NCI-H748 (cell line): ENCODE data around the gene PARD6A.

Experiments
- DNase-seq: peaks from one replicate; lab custom pipeline; 2025; ENCODE audit not compliant: unreplicated experiment; lab: John Stamatoyannopoulos, UW

The PARD6A gene

GRCh38 chr16:67653128-67653788 lies 7.5 kb upstream of the PARD6A start:
- DNase-seq = peak; percentile 56

DNA sequence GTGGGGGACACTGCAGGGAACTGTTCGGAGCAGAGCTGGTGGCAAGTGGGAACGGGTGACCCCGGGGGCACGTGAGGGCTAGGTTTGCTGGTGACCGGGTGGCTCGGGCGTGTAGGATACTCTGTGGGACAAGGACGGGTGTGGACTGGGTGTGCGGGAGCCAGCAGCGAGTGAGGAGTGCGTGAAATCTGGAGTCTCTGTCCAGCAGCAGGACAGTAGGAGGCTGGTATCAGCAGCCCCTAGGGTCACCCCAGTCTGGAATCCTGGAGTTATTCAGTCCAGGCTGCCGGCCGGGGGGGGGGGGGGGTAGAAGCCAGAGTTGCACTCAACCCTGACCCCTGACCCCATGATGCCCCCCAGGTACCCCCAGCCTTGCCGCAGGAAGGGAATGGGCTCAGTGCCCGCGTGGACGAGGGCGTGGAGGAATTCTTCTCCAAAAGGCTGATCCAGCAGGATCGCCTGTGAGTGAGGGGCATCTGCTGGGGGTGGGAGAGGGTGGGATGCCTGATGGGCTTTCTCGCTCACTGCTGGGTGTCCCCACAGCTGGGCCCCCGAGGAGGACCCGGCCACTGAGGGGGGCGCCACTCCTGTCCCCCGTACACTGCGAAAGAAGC lies 6.9 kb upstream of the PARD6A start:
- DNase-seq = no peak

DNA sequence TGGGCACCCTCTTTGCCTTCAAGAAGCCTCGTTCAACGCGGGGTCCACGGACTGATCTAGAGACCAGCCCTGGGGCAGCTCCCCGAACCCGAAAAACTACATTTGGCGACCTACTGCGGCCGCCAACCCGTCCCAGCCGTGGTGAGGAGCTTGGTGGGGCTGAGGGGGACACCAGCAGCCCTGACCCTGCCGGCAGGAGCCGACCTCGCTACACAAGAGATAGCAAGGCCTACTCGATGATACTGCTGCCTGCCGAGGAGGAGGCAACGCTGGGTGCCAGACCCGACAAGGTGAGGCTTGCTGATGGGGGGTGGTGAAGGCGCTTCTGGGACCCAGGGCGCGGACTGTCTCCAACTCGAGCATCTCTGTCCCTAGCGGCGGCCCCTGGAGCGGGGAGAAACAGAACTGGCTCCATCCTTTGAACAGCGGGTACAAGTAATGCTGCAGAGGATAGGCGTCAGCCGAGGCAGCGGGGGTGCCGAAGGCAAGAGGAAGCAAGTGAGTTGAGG lies 6.3 kb upstream of the PARD6A start:
- DNase-seq = no peak

DNA sequence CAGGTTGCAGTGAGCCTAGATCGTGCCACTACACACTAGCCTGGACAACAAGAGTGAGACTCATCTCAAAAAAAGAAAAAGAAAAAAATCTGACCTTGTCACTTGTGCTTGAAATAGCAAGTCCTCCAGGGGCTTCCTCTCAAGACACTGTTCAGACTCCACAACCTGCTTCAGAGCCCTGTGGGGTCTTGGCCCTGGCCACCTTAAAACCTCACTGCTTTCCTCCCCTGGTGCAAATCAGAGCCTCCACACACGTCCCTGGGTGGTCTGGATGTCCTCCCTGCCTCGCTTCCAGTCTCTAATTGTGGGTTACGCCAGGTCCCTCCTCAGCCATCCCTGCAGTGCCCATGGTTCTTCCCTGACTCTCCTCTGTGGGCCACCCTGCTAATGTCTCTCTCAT lies 5.4 kb upstream of the PARD6A start:
- no peak for DNase-seq

- no peak for DNase-seq
Observed at GRCh38 chr16:67656344-67657016, 4.3 kb upstream of the PARD6A start.

DNA sequence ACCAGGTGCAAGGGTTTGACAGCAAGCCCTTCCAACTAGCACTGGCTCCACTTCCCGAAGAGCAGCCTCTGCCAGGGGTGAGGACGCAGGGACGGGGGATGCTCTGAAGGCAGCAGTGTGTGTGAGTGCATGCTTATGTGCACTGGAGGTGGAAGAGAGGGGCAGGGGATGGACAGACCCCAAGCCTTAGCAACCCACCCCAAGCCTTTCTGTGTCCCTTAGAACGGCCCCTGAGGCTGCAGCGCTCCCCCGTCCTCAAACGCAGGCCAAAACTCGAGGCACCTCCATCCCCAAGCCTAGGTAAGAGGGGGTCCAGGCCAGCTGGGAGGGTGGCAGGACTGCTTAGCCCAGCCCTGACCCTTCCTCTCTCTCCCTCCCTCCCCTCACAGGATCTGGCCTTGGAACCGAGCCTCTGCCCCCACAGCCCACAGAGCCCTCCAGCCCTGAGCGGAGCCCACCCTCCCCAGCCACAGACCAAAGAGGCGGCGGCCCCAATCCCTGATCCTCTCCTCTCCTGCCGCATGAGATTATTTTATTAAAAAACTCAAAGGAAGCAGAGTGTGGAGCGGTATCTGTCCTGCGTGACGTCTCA lies 3.6 kb upstream of the PARD6A start:
- no peak for DNase-seq

DNA sequence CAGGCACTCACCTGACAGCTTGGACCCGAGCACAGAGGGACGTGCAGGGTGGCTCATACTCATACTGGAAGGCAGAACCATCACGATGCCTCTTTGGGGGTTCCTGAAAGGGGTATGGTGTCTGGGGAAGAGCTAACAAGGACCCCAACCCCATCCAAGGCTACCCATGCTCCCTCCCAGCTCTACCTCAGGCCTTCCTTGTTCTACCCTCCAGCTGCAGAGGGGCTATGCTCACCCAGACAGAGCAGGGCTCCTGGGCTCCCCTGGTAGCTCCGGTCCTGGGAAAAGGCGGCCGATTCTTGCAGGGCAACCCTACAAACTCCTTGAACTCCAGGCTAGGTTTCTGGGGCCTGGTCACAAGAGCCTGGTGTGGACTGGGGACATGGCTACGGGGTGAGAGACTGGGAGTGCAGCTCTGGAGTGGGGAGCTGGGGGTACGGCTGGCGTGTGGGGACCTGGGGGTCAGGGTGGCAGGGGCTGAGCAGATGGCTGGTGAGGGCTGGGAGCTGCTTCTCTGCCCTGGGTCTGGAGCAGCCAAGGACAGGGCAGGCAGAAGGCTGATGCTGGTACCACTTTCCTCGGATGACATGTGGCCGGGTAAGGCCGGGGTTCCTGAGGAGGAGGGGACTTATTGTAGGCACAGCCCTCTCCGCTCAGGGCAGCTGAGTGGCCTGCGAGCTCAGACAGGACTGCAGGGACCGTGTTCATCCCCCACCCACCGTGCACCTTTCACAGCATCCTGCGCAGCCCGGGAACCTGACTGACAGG lies 2.8 kb upstream of the PARD6A start:
- no peak for DNase-seq

DNA sequence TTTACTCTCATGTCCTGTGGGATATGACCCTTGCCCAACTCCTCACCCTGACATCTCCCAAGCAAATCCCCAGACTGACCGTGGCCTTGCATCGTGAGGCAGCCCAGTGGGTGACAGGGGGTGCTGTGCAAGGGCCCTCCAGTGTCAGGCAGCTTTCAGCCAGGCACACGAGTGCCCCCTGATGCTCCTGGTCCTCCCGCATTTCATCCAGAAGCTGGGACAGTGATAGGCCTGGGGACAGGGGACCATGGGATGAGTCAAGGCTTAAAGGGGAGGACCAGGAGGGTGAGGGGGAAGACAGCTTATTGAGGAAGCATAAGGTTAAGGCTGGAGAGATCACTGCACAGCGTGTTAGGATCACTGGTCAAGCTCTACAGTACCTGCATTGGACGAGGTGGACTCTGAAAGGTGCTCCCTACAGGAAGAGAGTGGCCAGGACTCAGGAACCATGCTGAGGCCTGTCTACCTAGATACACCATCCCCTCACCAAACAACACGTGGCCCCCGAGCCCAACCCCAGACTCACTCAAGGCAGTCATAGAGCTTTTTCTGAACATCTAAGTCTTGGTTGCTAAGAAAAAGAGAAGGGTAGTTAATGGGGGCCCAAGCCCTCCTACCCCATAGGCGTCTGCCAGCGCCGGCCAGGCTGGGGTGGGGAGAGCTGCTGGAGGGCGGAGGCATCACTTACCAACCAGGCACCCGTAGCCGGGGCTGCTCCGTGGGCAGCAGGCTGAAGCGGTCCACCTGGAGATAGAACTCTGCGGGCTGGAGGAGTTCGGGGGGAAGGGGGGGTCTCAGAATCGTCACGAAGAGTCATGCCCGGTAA lies 1.7 kb upstream of the PARD6A start:
- no peak for DNase-seq

- peak; percentile 85 for DNase-seq
Observed at GRCh38 chr16:67659675-67660563, 841 bp upstream of the PARD6A start, which contains the start of gene ACD. Gene ACD, minus strand, starts transcription at chr16:67660260. Its CDS starts 40 bp downstream, at chr16:67660220.

- DNase-seq = peak; percentile 58
Observed at GRCh38 chr16:67661101-67661761, 471 bp downstream of the PARD6A start.

DNA sequence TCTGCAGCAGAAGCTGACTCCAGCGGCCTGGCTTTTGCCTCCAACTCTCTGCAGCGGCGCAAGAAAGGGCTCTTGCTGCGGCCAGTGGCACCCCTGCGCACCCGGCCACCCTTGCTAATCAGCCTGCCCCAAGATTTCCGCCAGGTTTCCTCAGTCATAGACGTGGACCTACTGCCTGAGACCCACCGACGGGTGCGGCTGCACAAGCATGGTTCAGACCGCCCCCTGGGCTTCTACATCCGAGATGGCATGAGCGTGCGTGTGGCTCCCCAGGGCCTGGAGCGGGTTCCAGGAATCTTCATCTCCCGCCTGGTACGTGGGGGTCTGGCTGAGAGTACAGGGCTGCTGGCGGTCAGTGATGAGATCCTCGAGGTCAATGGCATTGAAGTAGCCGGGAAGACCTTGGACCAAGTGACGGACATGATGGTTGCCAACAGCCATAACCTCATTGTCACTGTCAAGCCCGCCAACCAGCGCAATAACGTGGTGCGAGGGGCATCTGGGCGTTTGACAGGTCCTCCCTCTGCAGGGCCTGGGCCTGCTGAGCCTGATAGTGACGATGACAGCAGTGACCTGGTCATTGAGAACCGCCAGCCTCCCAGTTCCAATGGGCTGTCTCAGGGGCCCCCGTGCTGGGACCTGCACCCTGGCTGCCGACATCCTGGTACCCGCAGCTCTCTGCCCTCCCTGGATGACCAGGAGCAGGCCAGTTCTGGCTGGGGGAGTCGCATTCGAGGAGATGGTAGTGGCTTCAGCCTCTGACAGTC lies 1.3 kb downstream of the PARD6A start:
- DNase-seq = no peak

DNA sequence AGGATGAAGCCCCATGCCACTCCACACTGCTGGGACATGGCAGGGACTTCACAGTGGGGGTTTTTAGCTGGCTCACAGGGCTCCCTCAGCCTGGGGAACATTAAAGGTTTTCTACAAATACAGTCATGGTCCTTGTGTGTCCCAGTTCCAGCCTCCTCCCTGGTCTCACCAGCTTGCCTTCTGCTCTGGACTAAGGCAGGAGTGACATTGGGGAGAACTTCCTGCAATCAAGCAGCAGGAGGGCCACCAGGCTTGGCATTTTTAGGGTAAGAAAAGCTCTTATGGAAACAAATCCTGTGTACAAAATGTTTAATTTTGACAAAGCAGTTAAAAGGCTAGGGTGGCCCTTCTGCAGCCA lies 1.9 kb downstream of the PARD6A start:
- DNase-seq = no peak

DNA sequence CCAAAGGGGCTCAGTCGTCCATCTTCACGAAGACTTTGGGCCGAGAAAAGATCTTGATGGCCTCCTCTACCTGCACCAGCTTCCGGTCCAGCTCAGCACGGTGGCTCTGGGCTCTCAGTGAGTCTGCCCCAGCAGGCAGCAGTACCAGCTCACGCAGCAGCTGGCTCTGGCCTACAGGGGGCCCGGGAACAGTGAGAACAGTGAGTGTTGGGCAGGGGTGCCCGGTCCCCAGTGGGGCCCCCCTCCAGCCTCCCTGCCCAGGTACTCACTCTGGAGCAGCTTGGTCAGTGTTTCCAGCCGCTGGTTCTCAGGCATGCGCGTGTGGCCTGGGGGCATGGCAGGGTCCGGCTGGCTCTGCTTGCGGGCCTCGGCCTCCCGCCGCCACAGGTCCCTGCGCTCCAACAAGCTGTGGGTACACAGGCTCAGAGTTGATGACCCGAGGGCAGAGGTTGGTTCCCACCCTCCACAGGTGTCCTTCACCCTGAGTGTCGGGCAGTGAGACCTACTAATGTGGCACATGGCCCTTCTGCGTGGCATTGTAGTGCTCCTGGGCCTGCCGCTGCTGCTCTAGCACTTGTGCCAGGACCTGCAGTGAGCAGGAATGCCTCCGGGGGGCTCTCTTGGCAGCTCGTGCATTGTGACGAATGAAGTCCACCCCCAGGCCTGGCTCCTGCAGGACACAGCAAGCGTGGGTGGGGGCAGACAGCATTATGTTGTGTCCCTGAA lies 2.6 kb downstream of the PARD6A start:
- DNase-seq = peak; percentile 4

DNA sequence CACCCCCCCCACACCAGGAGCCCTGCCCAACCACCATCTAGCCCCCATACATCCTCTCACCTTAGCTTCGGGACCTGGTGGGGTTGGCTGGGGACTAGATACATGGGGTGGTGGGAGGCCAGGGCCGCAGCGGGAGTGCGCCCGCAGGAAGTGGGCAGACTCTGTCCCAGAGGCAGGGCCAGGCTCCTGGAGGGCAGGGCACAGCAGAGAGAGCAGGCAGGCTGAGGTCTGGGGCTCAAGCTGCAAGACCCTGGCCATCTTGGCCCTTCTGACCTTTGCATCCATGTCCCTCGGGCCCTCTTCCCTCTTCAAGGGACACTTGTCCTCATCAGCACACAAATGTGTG lies 3.1 kb downstream of the PARD6A start:
- DNase-seq = no peak

GRCh38 chr16:67664258-67664657 lies 3.5 kb downstream of the PARD6A start:
- DNase-seq = no peak

DNA sequence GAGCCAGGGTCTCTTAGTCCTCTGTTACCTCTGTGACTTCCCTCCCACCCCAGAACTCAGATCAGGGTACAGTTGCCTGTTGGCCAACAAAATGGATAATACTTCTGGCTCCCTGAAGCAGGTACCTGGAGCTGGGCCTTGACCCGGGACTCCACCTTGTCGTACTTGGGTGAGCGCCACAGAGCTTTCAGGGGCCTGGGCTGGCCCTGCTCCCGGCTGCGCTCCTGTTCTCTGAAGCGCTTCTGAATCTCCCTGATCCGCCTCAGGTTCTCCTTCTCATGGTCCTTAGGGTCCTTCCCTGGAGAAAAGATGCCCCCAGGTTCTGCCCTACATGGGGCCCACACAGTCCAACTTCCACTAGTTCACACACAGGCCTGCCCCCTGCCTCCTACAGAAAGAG lies 4.1 kb downstream of the PARD6A start:
- no peak for DNase-seq

DNA sequence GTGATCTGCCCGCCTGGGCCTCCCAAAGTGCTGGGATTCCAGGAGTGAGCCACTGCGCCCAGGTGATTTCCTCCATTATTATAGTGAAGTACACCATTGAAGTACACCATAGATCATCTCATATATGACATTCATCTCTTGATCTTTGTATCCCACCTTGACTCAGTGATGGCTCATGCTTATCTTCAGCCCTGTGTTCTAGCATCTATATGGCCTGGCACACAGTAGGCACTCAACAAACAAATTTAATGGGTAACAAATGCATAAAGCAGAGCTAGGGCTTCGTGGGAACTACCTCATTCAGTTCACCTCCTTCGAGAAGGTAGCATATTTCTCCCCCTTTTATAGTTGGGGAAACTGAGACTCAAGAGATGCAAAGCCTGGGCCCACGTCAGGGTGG lies 4.8 kb downstream of the PARD6A start:
- no peak for DNase-seq
